ENCODE results near the gene TMEM214.

DNA sequence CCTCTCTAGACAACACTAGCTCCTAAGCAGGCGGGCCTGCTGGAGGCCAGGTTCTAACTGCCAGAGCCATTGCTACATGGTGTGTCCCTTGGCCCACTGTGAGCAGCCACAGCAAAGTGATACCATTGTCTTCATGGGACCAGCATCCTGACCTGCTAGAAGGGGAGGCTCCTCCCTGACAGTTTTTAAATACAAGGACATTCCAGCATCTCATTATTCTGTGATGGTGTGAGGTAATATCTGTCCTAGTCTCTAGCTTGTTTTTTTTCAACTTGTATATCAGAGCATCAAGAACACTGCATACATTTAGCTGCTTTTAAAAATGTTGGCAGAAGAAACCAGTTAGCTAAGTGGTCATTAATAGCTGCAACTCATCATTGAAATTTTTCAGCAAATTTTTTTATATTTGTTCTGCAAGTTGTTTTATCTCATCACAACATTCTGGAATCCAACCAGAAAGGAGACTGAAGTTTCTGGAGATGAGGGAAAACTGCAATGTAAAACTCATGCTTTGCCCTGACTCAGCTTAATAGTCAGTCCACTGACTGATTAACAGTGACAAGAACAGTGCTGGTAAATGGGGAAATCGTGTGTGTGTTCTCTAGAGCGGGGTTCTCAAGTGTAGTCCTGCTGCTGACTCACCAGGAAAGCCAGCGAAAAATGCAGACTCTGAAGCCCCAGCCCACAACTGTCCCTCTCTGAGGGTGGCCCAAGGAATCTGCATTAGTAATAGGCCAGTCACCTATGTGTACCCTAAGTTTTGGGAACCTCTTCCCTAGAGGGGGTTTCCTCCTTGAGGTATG lies 44.5 kb upstream of the TMEM214 start:
- TF ChIP-seq, protein P1, sequence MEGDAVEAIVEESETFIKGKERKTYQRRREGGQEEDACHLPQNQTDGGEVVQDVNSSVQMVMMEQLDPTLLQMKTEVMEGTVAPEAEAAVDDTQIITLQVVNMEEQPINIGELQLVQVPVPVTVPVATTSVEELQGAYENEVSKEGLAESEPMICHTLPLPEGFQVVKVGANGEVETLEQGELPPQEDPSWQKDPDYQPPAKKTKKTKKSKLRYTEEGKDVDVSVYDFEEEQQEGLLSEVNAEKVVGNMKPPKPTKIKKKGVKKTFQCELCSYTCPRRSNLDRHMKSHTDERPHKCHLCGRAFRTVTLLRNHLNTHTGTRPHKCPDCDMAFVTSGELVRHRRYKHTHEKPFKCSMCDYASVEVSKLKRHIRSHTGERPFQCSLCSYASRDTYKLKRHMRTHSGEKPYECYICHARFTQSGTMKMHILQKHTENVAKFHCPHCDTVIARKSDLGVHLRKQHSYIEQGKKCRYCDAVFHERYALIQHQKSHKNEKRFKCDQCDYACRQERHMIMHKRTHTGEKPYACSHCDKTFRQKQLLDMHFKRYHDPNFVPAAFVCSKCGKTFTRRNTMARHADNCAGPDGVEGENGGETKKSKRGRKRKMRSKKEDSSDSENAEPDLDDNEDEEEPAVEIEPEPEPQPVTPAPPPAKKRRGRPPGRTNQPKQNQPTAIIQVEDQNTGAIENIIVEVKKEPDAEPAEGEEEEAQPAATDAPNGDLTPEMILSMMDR (IDR thresholded peaks at IDR 0.05; ENCODE audit: low read length), result no peak
- TF ChIP-seq EZH2 (IDR thresholded peaks at IDR 0.05; ENCODE audit: borderline replicate concordance, low read length), result no peak

Data from OCI-LY1 (cell line).